Immature natural killer cell (primary cell): ENCODE data around the gene FAAP100. TPM values are rescaled to one million over a fixed set of nuclear protein-coding genes. Genes with fewer than 3 reads are reported as not detected.
A peak's percentile ranks its signal among the peaks of the same experiment; 100 is the strongest.

ENCODE experiments used
- DNase-seq, 3 donors: peaks; one replicate each; pipeline ENCODE4 v3.0.0; 2022; ENCODE audit warnings: mixed read lengths in 1 of 3
- H3K27ac Mint-ChIP-seq, 6 donors: one replicate each; pipeline ENCODE4 v1.8.0; 2020; ENCODE audit warnings: mixed read lengths in 6 of 6, mild to moderate bottlenecking in 5 of 6, inconsistent platforms in 4 of 6, moderate library complexity in 3 of 6
- H3K27me3 Mint-ChIP-seq, 3 donors: one replicate each; pipeline ENCODE4 v1.8.0; 2020 to 2021; ENCODE audit warnings: low read depth in 3 of 3, mild to moderate bottlenecking in 3 of 3, mixed read lengths in 3 of 3, moderate library complexity in 3 of 3, inconsistent platforms in 1 of 3
- H3K36me3 Mint-ChIP-seq, 3 donors: one replicate each; pipeline ENCODE4 v1.8.0; 2020; ENCODE audit warnings: mixed read lengths in 3 of 3, inconsistent platforms in 2 of 3, mild to moderate bottlenecking in 2 of 3
- H3K4me1 Mint-ChIP-seq, 2 donors: one replicate each; pipeline ENCODE4 v1.8.0; 2020; ENCODE audit warnings: inconsistent platforms in 2 of 2, mild to moderate bottlenecking in 2 of 2, mixed read lengths in 2 of 2, moderate library complexity in 1 of 2
- H3K4me3 Mint-ChIP-seq, 5 donors: one replicate each; pipeline ENCODE4 v1.8.0; 2020; ENCODE audit warnings: mild to moderate bottlenecking in 5 of 5, mixed read lengths in 5 of 5, inconsistent platforms in 3 of 5, moderate library complexity in 3 of 5
- H3K9me3 Mint-ChIP-seq, 6 donors: one replicate each; pipeline ENCODE4 v1.8.0; 2020; ENCODE audit warnings: mild to moderate bottlenecking in 6 of 6, mixed read lengths in 6 of 6, inconsistent platforms in 4 of 6, moderate library complexity in 3 of 6
- polyA plus RNA-seq, 3 donors: library from polyadenylated mRNA; unstranded; fragments of 300-500 nt; fragmentation: Illumina TruSeq; gene quantifications; one replicate each; pipeline ENCODE4 v1.2.3, GENCODE V29; 2021

Gene FAAP100
- polyA plus RNA-seq, 3 donors from 2014 or later = 11.4 to 25.0 (median 14.5) TPM

DNA sequence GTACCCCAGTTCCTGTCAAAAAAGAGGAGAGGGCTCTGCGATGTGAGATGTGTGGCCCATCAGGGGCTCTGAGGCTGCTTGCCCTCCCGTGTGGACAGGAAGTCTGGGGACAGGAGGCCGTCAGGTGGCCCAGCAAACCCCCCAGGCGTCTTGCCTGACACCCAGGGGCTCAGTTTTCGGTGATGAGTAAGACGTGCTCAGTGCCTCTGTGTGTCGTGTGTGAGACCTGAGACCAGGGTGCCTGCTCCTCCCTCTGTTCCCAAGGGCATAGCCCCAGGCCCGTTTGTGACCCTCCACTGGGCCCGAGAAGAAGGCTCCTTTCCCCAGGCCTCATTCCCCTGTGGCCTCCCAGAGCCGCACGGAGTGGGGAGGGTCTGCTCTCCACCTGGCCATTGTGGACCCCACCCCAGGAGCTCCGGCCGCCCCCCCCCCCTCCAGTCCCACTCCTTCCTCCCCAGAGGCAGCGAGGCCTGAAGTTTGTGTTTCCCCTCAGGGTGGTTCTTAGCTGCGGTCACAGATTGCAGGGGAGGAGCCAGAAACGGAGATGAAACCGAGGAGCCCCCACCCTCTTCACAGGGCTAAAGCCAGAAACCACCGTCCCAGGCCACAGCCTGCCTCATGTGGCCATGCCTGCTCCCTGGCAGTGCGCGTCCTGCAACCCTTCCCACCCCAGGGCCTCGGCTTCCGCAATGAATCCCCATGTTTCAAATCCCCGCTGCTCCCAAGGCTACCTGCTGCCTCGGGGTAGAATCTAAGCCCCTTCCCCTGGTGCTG is 34.6 kb downstream of the FAAP100 start:
- H3K27ac Mint-ChIP-seq = peak overlapping the region in 3 of 6 donors; percentile 59 to 90 (median 69)
- peaks cover 0 to 20% (median 8%) of the 10 kb centered on the region in 3 donors for H3K27me3 Mint-ChIP-seq
- peaks cover 0 to 4% (median 0%) of the 10 kb centered on the region in 3 donors for H3K36me3 Mint-ChIP-seq
- H3K4me3 Mint-ChIP-seq = peak overlapping the region; percentile 66 to 86 (median 77)
- no peaks in the 10 kb centered on the region for H3K9me3 Mint-ChIP-seq
- H3K4me1 Mint-ChIP-seq = peaks cover 33 to 38% of the 10 kb centered on the region in 2 donors
- peak; percentile 35 to 48 (median 42) for DNase-seq

- Mint-ChIP-seq H3K4me3 (peak overlapping the region in 4 of 5 donors; percentile 5 to 93 (median 93)), H3K4me1 (peaks cover 33 to 39% of the 10 kb centered on the region in 2 donors), H3K27ac (peak overlapping the region in 2 of 6 donors; percentile 29 to 30), H3K9me3 (no peaks in the 10 kb centered on the region), H3K27me3 (peaks cover 4 to 24% (median 10%) of the 10 kb centered on the region in 3 donors), H3K36me3 (peaks cover 0 to 4% (median 1%) of the 10 kb centered on the region in 3 donors)
- DNase-seq = no peak
Observed at GRCh38 chr17:81517009-81517338, 35.2 kb downstream of the FAAP100 start.

DNA sequence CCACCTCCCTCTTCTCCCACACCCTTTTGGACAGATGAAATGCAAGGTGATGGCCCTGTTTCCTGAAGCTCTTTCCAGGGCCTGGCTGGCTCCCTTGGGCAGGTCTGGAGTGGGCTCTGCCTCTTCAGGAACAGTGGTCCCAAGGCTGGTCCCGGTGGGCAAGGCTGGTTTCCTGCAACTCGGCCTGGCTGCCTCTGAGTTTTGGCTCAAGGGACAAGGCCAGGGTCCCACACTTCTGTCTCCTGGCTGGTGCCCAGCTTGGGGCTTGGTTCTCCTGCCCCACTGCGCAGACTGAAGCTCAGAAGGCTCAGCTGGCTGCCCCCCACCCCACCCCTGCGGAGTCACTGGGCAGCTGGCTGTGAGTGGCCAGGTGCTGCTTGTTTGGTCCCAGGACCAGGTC is 35.7 kb downstream of the FAAP100 start:
- peaks cover 38 to 45% of the 10 kb centered on the region in 2 donors for H3K4me1 Mint-ChIP-seq
- H3K27ac Mint-ChIP-seq = peak overlapping the region in 4 of 6 donors; percentile 17 to 88 (median 71)
- peaks cover 9 to 26% (median 15%) of the 10 kb centered on the region in 3 donors for H3K27me3 Mint-ChIP-seq
- no peak for DNase-seq
- H3K9me3 Mint-ChIP-seq = peaks cover 0 to 1% (median 0%) of the 10 kb centered on the region in 6 donors
- peak overlapping the region; percentile 89 to 93 (median 93) for H3K4me3 Mint-ChIP-seq
- peaks cover 4 to 9% (median 7%) of the 10 kb centered on the region in 3 donors for H3K36me3 Mint-ChIP-seq

GRCh38 chr17:81515530-81516041 is 36.6 kb downstream of the FAAP100 start:
- no peak for DNase-seq
- H3K27me3 Mint-ChIP-seq = peaks cover 18 to 29% (median 23%) of the 10 kb centered on the region in 3 donors
- peak overlapping the region; percentile 89 to 93 (median 93) for H3K4me3 Mint-ChIP-seq

DNA sequence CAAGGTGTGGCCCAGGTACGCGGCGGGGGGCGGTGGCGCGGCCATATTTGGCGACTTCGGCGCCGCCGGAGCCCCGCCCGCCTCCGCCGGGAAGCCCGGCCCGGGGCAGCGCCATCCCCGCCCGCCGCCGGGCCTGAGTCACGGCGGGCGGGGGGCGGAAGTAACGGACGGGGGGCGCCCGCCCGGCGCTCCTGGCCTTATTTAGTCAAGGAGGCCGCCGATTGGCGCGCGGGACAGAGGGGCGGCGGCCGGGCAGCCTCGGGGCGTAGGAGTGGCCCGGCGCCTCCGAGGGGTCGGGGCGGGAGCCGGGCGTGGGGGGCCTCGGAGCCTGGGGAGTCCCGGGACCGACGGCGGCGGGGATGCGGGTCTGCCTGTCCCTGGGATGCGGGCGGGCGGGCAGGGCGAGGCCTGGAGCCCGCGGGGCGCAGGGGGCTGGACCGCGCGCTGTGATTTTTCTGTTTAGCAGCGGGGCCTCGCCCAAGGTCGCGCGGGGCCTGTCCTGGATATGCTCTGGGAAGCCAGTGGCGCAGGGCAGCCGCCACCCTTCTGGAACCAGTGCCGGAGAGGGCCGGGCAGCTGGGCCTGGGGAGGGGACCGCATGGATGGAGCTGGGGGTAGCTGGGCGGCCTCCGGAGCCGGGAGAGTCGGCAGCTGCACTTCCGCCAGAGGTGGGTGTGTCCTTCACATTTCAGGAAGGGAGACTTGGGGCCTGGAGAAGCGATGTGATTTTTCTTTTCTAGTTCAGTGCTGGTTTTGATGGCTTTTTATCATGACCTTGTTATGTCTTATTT is 37.2 kb downstream of the FAAP100 start:
- Mint-ChIP-seq H3K4me1 (peaks cover 47 to 56% of the 10 kb centered on the region in 2 donors), H3K4me3 (peak overlapping the region; percentile 89 to 93 (median 93)), H3K27ac (peak overlapping the region; percentile 84 to 96 (median 90)), H3K36me3 (peaks cover 19 to 22% (median 20%) of the 10 kb centered on the region in 3 donors), H3K27me3 (peaks cover 24 to 35% (median 27%) of the 10 kb centered on the region in 3 donors), H3K9me3 (peaks cover 0 to 3% (median 0%) of the 10 kb centered on the region in 6 donors)
- peak; percentile 65 to 69 (median 66) for DNase-seq

More at GRCh38 chr17:81515530-81516041, 36.6 kb downstream of the FAAP100 start:
- Mint-ChIP-seq H3K36me3 (peaks cover 13 to 15% (median 15%) of the 10 kb centered on the region in 3 donors), H3K27ac (peak overlapping the region; percentile 84 to 96 (median 90)), H3K4me1 (peaks cover 43 to 51% of the 10 kb centered on the region in 2 donors), H3K9me3 (peaks cover 0 to 3% (median 0%) of the 10 kb centered on the region in 6 donors)

DNA sequence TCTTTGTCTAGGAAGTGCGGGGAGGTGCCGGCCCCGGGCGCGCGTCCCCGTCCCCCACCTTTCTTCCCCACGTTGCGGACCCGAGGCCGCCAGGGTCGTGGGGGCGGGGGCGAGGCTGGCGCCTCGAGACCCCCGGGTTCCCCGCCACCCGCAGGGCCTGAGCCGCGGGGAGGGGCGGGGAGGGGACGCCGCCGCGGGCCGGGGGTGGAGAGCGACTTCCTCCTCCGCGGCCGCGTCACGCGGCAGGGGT is 37.7 kb downstream of the FAAP100 start:
- peaks cover 28 to 41% (median 31%) of the 10 kb centered on the region in 3 donors for H3K27me3 Mint-ChIP-seq
- no peak for DNase-seq
- H3K27ac Mint-ChIP-seq = peak overlapping the region; percentile 49 to 87 (median 62)
- peak overlapping the region; percentile 67 to 88 (median 74) for H3K4me3 Mint-ChIP-seq
- H3K4me1 Mint-ChIP-seq = peaks cover 52 to 61% of the 10 kb centered on the region in 2 donors
- peaks cover 0 to 3% (median 0%) of the 10 kb centered on the region in 6 donors for H3K9me3 Mint-ChIP-seq
- peaks cover 24 to 27% (median 25%) of the 10 kb centered on the region in 3 donors for H3K36me3 Mint-ChIP-seq

DNA sequence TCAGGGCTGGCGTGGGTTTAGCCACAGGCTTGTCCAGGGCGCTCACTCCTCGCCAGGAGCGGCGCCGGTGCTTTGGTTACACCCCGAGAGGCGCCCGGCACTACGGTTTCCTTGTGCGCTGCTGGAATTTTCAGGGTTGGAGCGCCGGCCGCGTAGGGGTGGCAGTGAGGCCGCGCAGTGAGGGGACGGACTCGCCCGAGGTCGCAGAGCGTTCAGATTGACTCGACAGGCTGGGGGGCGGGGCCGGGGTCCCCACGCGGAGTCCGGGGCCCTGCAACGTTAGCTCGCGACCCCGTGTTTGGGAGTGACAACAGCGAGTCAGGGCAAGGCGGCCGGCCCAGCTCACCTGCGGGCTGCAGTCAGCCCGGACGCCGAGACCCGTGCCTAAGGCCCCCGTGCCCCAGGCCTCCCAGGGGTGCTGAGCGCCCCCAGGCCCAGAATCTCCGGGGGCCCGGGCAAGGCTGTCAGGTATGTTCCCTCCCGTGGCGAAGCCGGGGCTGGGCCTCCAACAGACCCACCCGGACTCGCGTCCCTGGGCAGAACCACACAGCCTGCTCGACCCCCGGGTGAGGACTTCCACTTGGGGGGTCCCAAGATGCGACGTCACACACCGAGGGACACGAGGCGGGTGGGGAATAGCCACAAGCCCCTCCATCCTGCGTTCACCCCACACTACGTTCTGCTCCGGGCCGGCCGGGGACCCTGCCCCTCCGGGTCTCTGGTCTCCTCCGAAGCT is 38.2 kb downstream of the FAAP100 start:
- peaks cover 29 to 32% (median 30%) of the 10 kb centered on the region in 3 donors for H3K36me3 Mint-ChIP-seq
- peaks cover 31 to 41% (median 32%) of the 10 kb centered on the region in 3 donors for H3K27me3 Mint-ChIP-seq
- H3K27ac Mint-ChIP-seq = peak overlapping the region; percentile 76 to 93 (median 87)
- peaks cover 0 to 3% (median 0%) of the 10 kb centered on the region in 6 donors for H3K9me3 Mint-ChIP-seq
- H3K4me1 Mint-ChIP-seq = peaks cover 57 to 66% of the 10 kb centered on the region in 2 donors
- peak; percentile 24 to 35 (median 28) for DNase-seq
- peak overlapping the region; percentile 88 to 91 (median 88) for H3K4me3 Mint-ChIP-seq

DNA sequence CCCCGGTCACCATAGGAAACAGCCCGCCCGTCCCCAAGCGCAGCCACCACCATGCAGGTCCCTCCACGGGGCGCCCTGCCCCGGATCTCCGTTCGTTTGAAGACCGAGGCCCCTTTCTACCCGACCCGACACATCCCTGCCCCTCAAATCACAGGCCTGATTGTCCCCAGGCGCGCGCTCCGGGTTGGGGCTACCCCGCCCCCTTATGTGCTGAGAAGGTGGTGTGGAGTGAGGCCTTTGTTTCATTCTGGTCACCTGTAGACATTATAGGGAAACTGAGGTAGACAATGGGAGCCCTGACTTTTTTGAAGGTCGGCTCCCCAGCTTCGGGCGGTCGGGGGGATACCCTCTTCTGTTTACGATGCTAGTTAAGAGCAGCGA is 38.8 kb downstream of the FAAP100 start:
- Mint-ChIP-seq H3K4me1 (peaks cover 62 to 69% of the 10 kb centered on the region in 2 donors), H3K9me3 (peaks cover 0 to 3% (median 0%) of the 10 kb centered on the region in 6 donors), H3K36me3 (peaks cover 31 to 36% (median 32%) of the 10 kb centered on the region in 3 donors), H3K27me3 (peaks cover 31 to 41% (median 33%) of the 10 kb centered on the region in 3 donors), H3K4me3 (peak overlapping the region; percentile 88 to 91 (median 88)), H3K27ac (peak overlapping the region; percentile 76 to 93 (median 87))
- DNase-seq = peak; percentile 61 to 68 (median 65)

DNA sequence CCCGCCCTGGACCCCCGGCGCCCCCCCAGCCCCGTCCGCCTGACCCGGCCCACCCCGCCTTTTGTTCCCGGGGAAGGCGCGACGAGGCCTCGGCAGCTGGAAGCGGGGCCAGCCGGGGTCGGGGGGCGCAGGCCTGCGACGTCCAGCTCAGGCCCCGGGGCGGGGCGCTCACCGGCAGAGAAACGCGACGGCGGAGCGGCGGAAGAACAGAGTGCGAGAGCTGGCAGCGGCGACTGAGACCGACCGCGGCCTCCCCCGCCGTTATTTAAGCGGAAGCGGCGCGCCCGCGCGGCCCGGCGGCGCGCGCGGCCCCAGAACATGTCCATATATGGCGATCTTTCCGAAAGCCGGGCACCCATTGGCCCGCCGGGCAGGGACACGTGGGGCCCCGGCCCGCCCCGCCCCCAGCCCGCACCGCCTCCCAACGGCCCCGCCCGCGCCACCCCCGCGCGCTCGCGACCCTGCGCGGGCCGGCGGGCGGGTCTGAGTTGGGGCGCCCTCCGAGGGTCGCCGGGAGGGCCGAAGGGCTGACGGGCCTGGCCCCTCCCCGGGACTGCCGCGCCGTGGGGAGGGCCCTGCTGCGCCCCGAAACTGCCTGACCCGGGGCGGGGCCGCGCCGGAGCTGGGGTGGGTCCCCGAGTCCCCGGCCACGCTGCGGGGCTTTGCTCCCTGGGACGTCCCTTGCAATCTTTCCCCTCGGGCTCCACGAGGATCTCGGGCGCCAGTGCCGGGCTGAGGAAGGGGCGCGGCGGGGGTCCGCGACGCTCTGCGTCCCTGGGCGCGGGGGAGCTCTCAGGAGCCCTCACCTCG is 39.4 kb downstream of the FAAP100 start, which contains the start of gene ACTG1:
Gene ACTG1, minus strand, starts transcription at position 238 of the 810 bp plus-strand sequence. CDS start 445 bp downstream, outside the sequence.
- peak; percentile 88 to 93 (median 92) for DNase-seq
- H3K9me3 Mint-ChIP-seq = peaks cover 0 to 3% (median 0%) of the 10 kb centered on the region in 6 donors
- peaks cover 30 to 38% (median 33%) of the 10 kb centered on the region in 3 donors for H3K27me3 Mint-ChIP-seq
- peak within 1 kb of the TSS; percentile 90 to 98 (median 96) for H3K27ac Mint-ChIP-seq
- H3K36me3 Mint-ChIP-seq = peaks cover 31 to 37% (median 32%) of the 10 kb centered on the region in 3 donors
- H3K4me1 Mint-ChIP-seq = peaks cover 58 to 69% of the 10 kb centered on the region in 2 donors
- peak within 1 kb of the TSS; percentile 95 to 100 (median 96) for H3K4me3 Mint-ChIP-seq

DNA sequence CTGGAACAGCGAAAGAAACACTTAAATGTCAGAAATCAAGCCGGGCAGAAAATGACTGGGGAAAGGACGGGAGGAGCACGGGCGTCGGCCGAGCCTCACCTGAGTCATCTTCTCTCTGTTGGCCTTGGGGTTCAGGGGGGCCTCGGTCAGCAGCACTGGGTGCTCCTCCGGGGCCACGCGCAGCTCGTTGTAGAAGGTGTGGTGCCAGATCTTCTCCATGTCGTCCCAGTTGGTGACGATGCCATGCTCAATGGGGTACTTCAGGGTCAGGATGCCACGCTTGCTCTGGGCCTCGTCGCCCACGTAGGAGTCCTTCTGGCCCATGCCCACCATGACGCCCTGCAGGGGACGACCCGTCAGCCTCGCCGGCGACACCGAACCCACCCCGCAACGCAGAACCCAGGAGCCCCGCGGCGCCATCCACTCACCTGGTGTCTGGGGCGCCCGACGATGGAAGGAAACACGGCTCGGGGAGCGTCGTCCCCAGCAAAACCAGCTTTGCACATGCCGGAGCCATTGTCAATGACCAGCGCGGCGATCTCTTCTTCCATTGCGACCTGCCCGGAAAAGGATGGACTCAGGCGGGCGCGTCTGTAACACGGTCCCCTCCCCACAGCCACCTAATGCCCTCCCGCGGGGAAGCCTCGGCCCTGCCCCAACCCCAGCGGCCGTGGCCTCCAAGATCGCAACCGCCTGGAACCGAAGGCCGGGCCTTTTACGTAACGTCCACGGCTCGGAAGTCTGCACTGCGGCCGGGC is 40.2 kb downstream of the FAAP100 start:
- Mint-ChIP-seq H3K4me3 (peak overlapping the region; percentile 95 to 100 (median 96)), H3K27ac (peak overlapping the region; percentile 90 to 98 (median 96)), H3K27me3 (peaks cover 30 to 38% (median 33%) of the 10 kb centered on the region in 3 donors), H3K36me3 (peaks cover 31 to 40% (median 32%) of the 10 kb centered on the region in 3 donors), H3K4me1 (peaks cover 60 to 68% of the 10 kb centered on the region in 2 donors), H3K9me3 (peaks cover 0 to 3% (median 0%) of the 10 kb centered on the region in 6 donors)
- DNase-seq = peak in 1 of 3 donors; percentile 56

DNA sequence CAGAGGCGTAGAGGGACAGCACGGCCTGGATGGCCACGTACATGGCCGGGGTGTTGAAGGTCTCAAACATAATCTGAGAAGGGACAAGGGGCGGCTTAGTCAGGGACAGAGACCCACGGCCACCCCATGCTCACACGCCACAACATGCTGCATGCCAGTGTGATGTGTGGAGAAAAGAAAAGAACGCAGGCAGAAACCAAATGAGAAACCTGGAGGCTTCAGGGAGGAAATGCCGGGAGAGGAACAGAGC is 40.7 kb downstream of the FAAP100 start:
- Mint-ChIP-seq H3K9me3 (peaks cover 0 to 3% (median 0%) of the 10 kb centered on the region in 6 donors), H3K27me3 (peaks cover 30 to 38% (median 33%) of the 10 kb centered on the region in 3 donors), H3K4me3 (peak overlapping the region; percentile 95 to 100 (median 96)), H3K36me3 (peaks cover 31 to 40% (median 32%) of the 10 kb centered on the region in 3 donors), H3K4me1 (peaks cover 56 to 63% of the 10 kb centered on the region in 2 donors), H3K27ac (peak overlapping the region; percentile 90 to 98 (median 96))
- DNase-seq = peak in 1 of 3 donors; percentile 46
